RWPE1 (cell line): Measurements from ENCODE around the gene UCKL1.

Source experiments
- CTCF ChIA-PET: fragments of 350-600 bp; sonication (Branson Sonifier 250); formaldehyde crosslinking; extraction: SDS; loops from one replicate; lab custom pipeline; 2021; lab: Yijun Ruan, JAX
- POLR2A ChIA-PET: fragments of 400-600 bp; formaldehyde crosslinking; extraction: SDS; loops from one replicate; lab custom pipeline; 2020; ENCODE audit warnings: antibody characterized with exemption; ENCODE audit not compliant: low non-redundant PET; lab: Yijun Ruan, JAX
- DNase-seq: peaks from one replicate; pipeline ENCODE4 v3.0.0; 2012; ENCODE audit warnings: low spot score
- H3K27ac ChIP-seq: fragments of 450-650 bp; 2 replicates; pipeline ENCODE4 v1.5.1; 2017
- CTCF ChIP-seq: fragments of 450-650 bp; conservative IDR thresholded peaks from 2 replicates; pipeline ENCODE4 v1.5.1; 2017; ENCODE audit warnings: low read depth, mild to moderate bottlenecking

The UCKL1 gene

GRCh38 chr20:63944078-63944941 lies 11.9 kb downstream of the UCKL1 start:
- ChIA-PET CTCF (interaction anchor here (1.0 kb wide), 1 partner anchor 29 kb away, joined by 4 read pairs; no protein-coding TSS in a partner anchor), POLR2A (no interaction called here)
- TF ChIP-seq CTCF, result no peak
- peak overlapping the region; percentile 99 for H3K27ac ChIP-seq
- DNase-seq, result no peak

- H3K27ac ChIP-seq, result peak overlapping the region; percentile 99
- no peak for DNase-seq
- ChIA-PET POLR2A (no interaction called here), CTCF (interaction anchor here (1.0 kb wide), 1 partner anchor 30 kb away, joined by 4 read pairs; no protein-coding TSS in a partner anchor)
- TF ChIP-seq CTCF, result no peak
Measured at GRCh38 chr20:63943808-63944077, 12.5 kb downstream of the UCKL1 start.

GRCh38 chr20:63942969-63943807 lies 13.0 kb downstream of the UCKL1 start:
- POLR2A ChIA-PET, result no interaction called here
- TF ChIP-seq CTCF, result no peak
- no peak for DNase-seq
- CTCF ChIA-PET, result interaction anchor here (1.0 to 1.1 kb wide), 2 partner anchors 9 to 30 kb away, joined by 4 read pairs; no protein-coding TSS in a partner anchor
- H3K27ac ChIP-seq, result peak overlapping the region; percentile 99

- peak overlapping the region; percentile 99 for H3K27ac ChIP-seq
- TF ChIP-seq CTCF, result no peak
- DNase-seq, result peak; percentile 79
- ChIA-PET CTCF (interaction anchor here (1.1 kb wide), 1 partner anchor 8 kb away, joined by 4 read pairs; no protein-coding TSS in a partner anchor), POLR2A (no interaction called here)
Measured at GRCh38 chr20:63942250-63942951, 13.8 kb downstream of the UCKL1 start.

- peak; percentile 99 for DNase-seq
- CTCF ChIA-PET, result interaction anchor here (0.6 to 1.3 kb wide), 4 partner anchors 24 to 398 kb away, joined by 3 to 5 read pairs (median 4); no protein-coding TSS in a partner anchor
- peak overlapping the region; percentile 91 for H3K27ac ChIP-seq
- POLR2A ChIA-PET, result interaction anchor here (0.9 kb wide), 1 partner anchor 77 kb away, joined by 3 read pairs; the partner anchor contains the start of gene TPD52L2
- no peak for TF ChIP-seq CTCF
Measured at GRCh38 chr20:63941282-63942081, 14.7 kb downstream of the UCKL1 start.
